Mesangial cell (primary cell): ENCODE measurements around the gene GALNTL6. TPM values are rescaled to one million over a fixed set of nuclear protein-coding genes. Genes with fewer than 3 reads are reported as not detected.

Experiments
- total RNA-seq: library from RNA; depleted of rRNA; stranded (reverse); fragments of >200 nt; gene quantifications from 2 replicates; pipeline ENCODE4 v1.2.3, GENCODE V29; 2015

GALNTL6 gene
- 0.25 and 0.33 TPM in 2 replicates for total RNA-seq

GRCh38 chr4:171812665-171813525 is at the start of gene GALNTL6:
GALNTL6 (plus strand) TSS chr4:171813404.

